GM21515 (cell line): ENCODE measurements around the gene PHACTR1.

Experiments used
- ATAC-seq: cut with Tn5 transposase; IDR thresholded peaks from one replicate; pipeline ENCODE4 v1.9.1; 2021; ENCODE audit not compliant: unreplicated experiment

The PHACTR1 gene

DNA sequence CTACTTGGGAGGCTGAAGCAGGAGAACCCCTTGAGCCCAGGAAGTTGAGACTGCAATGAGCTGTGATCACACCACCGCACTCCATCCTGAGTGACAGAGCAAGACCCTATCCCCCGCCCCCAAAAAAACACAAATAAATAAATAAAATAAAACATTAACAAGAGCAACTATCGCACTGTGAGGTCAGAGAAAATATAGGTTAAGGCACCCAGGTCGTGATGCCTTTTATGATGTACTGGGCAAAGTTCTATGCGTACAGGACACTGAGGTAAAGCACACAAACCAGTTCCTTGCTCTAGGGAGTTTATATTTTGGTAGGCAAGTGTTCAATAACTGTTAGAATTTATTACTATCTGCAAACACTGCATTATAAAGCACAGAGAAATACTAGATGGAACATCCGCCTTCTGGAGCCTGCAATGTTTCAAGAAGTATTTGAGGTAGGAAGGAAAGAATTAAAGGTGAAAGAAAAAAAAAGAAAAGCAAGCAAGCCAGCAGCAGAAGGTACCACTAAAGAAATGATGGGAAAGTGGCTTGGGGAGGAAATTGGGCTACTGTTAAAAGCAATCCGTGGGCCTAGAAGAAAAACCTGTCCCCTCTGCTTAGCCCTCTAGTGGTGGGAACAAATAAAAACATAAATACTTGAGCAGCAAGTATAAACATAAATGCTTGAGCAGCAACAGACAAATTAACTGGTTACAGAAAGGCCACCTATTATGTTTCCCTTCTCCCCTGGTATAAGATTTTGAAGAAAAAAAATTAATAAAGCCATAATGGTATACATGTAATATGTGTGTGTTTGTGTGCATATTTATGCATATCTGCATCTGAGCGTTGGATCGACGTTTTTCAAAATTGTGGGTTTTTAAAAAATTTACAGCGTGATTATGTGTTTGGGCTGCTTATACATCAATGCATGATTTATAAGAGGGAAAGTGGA lies 128.0 kb downstream of the PHACTR1 start:
- ATAC-seq, result no peak

DNA sequence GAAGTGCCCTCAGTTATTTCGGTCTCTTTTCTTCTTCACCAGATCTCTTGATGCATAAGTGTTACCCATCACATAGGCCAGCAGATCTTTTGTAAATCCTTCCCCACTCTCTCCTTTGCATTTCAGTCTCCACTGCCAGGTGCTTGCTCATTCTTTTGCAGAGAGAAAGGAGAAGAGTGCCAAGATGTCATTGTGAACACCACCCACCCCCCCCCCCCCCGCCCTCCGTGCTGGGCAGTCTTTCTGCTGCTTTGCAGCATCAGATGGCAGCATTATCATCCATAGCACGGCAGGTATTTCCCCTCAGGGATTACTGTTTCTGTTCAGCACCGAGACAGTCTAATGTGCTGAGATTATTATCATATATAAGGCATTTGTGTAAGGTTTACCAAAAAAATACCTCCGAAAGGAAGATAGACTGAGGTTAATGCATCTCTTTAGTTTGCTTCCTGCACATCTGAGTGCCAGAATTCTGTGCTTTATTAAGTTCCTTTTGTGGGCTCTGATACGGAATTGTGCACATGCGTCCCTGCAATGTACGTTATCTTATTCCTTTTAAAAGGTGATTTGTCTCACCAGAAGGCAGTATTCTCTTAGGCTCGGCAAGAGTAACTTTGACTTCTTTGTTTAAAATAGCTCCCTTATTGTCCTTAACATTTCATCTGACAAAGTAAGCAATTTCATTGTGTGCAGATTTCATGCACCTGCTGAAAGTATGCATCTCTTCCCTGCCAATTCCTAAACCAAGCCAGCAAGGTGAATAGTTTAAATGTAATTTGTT lies 128.8 kb downstream of the PHACTR1 start:
- ATAC-seq, result no peak

DNA sequence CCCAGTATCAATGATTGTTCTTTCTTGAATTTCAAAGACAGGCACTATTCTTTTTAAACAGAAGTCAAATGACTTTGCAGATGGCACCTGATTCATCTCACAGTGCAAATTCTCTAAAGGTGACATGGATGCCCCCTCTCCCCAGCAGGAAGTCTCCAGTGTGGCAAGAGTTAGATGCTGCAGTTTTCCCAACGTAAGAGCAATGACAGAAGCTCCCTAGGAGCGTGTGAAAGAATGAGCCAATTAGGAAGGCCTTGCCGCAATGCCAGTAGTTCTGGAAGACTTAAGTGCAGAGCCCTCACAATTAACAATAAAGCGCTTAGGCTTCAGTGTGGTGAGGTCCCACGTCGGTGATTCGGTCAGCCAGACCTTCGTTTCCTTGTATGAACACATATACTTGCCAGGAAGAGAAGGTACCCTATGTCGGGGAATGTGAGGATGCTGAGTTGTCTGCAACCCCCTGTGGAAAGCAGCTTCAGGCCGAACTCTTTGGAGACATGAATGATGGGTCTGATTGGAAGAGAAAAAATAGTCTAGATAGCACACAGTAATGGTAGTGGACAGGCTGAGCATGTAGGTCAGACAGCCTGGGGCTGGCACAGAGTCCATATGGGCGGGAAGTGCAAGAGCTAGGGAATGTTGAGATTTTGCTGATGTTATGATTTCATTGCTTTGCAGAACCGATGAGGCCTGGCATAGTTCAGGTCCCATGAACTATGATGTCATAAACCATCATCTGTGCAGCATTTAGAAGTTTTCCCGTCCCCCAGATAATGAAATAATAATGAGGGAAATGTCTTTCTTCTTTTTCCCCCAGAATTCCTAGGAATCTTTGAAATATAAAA lies 132.6 kb downstream of the PHACTR1 start:
- no peak for ATAC-seq

DNA sequence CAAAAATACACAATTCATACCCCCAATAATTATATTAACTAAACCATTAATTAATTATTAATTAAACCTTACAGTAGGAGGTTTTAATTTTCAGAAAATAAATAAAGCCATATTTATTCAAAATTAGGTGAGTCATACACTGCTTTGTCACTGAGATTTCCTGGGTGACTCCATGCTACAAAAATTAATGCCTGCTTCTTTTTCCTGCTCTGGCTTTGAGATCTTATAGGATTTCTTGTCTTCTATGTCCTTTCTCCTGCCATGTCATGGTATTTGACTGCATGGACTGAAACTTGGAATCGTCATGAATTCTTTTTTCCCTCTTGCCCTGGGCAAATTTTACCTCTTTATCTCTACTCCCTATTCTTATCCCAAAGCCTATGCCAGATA lies 133.2 kb downstream of the PHACTR1 start:
- ATAC-seq, result no peak

DNA sequence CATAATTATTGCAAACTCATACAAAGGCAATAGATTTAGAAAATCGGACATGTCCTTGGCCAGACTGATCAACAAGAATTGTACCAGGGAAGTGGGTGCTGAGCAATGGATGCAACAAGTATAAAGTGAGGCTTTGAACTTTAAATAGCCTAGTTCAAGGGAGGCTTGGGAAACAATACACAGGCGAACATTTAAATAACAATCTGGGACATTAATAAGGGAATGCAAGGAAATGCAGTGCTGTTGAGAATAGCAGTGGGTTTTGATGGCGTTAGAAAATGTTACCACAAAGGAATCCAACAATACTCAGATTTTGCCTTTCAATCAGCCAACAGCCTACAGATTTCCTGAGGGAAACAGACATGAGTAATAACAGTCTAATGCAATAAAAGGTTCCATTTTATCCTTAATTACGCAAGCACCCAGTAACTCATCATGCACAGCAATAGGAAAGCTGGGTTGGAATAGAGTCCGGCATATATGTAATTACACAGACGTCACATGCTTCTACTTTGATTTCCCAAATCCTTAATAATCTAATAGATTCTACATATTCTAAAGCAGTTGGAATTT lies 134.6 kb downstream of the PHACTR1 start:
- ATAC-seq, result no peak

DNA sequence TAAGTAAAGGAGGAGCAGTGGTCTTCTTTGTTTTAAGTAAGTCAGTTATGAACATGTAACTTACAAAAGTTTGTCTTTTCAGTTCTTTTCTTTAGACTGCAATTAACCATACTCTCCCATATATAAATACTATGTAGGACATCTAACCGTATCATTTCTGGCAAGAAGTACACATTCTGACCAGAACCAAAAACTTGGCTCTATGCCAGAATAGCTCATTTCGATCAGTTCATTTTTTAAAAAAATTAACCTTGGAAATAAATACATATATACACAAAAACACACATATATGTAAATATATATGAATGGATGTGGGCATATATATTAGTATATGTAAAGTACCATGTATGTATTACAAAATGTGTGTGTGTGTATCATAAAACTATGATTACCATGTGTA lies 145.0 kb downstream of the PHACTR1 start:
- ATAC-seq, result no peak

DNA sequence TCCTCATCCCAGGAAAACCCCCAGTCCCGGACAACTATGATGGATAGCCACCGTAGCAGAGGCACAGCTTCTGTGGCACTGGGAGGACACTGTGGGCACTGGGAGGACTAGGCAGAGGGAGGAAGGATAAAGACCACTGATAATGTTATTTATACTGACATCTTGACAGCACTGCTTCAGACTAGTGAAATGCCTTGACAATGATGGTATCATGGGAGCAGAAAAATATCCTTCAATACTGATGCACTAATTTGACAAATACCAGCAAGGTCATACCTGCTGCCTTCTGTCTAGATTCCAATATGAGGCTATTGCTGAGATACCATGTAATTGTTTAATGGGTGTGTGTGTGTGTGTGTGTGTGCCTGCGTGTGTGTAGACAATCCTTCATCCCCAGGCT lies 148.6 kb downstream of the PHACTR1 start:
- no peak for ATAC-seq

DNA sequence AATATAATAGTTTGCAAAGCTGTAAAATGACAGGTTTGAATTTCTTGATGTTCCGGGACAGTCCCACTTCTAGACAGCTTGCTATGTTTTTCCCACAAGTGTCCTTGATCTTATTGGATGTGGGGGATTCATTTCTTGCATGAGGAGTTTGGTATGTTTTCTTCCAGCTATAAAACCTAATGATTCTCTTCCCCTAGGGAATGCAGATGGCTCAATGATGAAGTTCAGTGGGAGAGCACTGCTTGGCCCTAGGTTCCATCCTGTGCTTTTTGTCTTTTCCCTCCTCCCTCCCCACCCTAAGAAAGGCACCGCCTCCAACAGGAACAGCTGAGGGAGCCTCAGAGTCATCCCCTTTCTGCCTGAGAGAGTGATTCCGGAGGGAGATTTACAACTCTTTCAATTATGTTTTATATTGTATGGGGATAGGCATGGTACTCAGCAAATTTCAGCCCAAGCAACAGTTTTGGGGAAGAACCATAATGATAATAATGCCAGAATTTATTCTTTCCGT lies 149.2 kb downstream of the PHACTR1 start:
- ATAC-seq, result no peak

DNA sequence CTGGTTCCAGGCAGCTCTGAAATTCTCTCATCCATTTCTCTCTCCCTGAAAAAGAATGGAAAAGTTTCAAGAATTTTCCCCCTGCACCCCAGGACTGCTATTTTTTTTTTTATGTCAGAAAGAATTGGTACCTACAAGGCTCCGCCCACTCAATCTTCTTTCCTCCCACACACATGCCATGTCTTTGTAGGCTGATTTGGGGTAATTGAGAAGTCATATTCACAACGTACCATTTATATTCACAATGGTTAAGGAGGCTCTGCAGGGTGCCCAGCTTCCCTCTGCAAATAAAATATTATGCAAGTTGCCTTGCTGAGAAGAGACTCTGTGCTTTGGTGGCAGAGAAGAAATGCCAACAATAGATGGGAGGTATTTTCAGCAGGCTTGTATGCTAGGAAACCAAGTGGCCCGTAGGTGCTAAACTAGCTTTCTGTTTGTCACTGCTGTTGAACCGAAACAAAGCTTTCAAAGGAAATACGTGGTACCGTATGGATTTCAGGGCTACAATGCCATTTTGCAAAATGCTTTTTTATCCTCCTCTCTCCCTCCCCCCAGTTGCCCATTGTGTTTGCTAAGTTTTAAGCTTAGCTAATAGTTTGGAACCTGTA lies 150.0 kb downstream of the PHACTR1 start:
- no peak for ATAC-seq

DNA sequence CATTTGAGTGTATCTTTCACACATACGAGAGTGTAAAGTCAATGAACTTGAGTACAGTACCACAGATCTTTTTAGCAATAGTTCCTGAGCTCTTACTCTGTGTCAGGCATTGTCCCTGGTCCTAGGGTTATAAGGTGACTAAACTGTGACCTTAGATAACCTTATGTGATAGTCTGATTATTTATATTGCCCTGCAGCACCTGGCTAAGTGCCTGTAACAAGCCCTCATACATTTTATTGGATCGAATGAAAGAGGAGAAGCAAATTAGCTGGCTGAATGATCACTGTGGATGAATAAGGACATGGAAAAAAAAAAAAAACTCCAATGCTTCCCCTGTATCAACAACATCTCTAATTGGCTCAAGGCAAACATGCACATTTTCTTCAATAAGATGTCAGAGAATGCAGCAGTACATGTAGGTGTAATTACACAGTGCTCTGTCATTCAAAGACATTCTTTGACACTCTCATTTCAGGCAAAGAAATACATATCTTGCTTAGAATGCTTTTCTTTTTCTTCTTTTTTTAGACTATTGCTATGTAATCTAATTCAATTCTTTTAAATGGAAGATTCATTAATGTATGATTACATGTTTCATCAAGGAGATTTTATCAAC lies 153.4 kb downstream of the PHACTR1 start:
- no peak for ATAC-seq

DNA sequence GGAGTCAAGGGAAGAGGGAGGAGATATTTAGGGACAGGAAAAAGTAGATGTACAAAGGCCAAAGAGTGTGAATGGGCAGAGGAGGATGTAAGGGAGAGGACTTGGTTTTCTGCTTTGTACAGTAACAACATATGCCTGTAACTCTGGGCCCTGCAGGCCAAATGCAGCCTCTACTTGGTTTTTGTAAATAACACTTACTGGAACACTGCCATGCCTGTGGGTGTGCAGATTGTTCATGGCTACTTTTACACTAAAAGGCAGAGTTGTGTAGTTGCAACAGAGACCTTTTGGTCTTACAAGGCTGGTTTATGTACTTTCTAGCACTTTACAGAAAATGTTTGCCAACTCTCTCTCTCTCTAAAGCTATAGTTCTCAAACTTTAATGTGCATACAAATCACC lies 157.1 kb downstream of the PHACTR1 start:
- no peak for ATAC-seq

DNA sequence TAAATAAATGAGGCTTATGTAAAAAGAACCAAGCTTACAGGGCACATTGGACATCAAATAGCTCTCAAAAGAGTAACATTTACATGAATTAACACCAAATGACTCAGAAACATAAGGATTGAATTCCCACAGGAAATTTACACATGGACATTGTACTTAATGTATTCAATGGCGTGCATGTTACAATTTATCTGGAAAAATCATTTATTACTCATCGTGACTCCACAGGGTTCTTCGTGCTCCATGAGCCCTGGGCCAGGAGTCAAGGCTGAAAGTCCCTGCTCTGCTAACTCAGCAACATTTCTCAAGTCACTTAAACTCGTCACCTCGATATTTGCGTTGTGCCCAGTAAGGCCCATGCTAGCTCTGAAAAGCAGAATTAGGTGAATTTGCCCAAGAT lies 158.5 kb downstream of the PHACTR1 start:
- ATAC-seq, result no peak

DNA sequence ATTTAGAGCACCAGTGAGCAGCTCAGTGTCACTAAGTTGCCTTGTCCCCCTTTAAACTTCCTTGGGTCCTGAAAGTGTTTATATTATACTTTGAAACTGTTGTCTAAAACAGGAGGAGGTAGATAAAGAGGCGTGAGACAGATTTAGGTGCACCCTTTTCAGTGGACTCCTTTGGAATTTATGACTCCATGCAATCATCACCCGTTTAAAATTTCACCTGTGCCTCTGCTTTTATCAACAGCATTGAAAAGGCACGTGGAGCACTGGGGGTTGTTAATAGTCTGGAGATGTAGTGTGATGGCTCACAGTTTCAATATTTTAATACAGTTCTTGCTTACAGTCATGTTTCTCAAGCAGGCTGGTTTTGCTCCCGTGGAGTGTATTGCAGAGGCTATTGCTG lies 162.2 kb downstream of the PHACTR1 start:
- no peak for ATAC-seq

DNA sequence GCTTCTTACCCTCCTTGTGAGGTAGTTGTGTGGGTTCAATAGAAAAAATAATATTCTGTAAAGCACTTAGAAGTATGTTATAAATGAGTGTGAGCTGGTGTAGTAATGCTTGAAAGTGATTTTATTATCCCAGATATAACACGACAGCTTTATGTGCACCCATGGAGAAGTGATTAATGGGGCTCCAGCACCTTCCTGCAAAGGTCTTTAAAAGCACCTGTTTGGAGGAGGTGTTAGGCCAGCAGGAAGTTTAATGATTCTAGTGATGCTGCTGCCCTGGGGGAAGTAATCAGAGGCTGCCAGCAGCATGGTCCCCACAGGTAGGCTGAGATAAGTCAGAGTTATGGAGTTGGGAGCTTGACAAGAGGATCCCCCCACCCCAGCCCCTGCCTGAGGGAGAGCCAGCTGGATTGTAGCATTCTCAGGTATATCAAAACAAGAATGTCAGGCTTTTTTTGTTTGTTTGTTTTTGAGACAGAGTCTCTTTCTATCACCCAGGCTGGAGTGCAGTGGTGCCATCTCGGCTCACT lies 166.3 kb downstream of the PHACTR1 start:
- ATAC-seq, result no peak

DNA sequence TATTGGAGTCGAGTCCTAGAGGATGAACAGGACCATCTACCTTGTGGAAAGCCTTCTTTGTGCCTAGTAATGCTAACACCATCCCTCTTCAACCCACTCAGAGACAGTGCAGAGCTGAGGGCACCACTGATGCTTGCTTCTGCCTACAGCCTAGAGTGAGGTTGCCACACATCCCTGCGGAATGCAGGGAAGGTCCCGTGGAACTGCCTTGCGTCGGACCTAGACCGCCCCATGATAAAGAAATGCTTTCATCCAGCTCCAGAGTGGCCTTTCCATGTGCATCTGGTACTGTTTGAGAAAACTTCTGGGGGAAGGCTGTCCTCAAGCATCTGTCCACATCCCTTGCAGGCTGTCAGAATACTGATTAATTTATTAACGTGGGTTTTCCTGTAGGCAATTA lies 168.4 kb downstream of the PHACTR1 start:
- ATAC-seq, result no peak

DNA sequence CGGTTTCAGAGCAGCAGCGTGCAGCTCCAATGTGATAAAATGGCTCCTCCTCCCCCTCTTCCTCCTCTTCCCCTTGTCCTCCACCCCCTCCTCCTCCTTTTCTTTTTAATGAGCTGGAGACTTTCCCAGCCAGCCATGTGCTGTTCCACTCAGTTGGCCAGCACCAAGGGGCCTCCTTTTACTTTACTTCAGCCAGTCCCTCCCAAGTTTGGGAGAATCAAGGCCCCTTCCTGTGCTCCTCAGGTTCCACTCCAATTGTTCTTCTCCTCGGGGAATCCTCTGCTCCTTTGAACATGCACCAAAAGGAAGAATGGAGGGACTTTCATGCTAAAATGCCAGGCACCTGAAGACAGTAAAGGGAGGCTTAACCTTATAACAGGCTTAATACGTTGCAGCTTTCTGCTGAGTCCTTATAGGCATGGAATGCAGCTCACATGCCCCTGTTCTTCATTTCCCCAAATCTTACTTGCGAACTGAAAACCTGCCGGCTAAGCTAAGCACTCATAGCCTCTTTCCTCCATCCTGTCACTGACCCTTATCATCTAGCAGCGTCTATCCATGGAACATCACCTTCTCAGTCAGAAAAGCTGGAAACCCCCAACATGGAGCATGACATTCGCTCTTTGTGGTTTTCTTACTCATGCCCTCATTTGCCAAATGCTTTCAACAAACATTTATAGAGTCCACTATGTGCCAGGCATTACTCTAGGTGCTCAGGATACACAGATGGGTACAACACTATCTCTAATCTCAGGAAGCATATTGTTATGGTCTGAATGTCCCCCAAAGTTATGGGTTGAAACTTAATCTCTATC lies 170.6 kb downstream of the PHACTR1 start:
- ATAC-seq, result no peak

DNA sequence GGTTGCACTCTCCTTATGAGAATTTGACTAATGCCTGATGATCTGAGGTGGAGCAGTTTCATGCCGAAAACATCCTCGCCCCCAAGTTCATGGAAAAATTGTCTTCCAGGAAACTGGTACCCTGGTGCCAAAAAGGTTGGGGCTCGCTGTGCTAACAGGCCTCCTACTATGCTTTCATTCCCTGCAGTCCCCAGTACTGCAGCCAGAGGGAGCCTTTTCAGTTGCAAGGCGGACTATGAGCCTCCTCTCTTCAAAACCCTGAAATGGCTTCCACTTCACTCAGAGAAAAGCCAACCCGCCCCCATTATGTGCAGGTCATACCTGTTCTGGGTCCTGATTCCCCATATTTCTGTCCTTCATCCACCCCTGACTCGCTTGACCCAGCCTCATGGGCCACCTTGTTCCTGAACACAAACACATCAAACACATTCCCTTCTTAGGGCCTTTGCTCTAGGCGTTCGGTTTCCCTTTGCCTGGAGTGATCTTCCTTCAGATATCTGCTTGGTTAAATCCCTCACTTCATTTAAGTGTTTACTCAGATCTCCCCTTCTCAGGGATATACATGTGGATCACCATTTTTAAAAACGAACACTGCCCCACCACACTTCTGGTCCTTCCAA lies 173.7 kb downstream of the PHACTR1 start:
- no peak for ATAC-seq

DNA sequence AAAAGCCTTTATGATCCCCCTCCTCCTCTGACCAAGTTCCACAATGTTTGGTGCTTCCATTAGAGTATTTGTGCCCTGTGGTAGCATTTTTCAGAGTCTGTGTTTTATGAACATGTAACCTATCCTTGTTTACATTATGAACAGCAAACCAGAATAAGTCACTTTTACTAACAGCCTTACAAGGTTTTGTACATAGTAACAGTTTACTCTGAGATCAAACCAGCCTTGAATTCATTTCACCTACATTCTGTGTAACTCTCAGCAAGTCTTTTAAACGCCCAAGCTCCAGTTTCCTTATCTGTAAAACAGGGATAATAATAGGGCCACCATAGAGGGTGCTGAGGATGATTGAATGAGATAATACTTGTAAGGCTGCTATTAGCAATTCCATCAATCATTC lies 175.0 kb downstream of the PHACTR1 start:
- ATAC-seq, result no peak
